IPS-18c (cell line): ENCODE results near the gene EMC8.

Source experiments
- H3K4me3 ChIP-seq: 2 replicates; pipeline ENCODE4 v1.7.0; 2013; ENCODE audit warnings: low read depth, mild to moderate bottlenecking, low read length, moderate library complexity; ENCODE audit not compliant: insufficient read depth
- H3K9me3 ChIP-seq: one replicate; pipeline ENCODE4 v1.6.1; 2013; ENCODE audit warnings: mild to moderate bottlenecking, low read length, moderate library complexity; ENCODE audit not compliant: control insufficient read depth, insufficient read depth

The EMC8 gene

DNA sequence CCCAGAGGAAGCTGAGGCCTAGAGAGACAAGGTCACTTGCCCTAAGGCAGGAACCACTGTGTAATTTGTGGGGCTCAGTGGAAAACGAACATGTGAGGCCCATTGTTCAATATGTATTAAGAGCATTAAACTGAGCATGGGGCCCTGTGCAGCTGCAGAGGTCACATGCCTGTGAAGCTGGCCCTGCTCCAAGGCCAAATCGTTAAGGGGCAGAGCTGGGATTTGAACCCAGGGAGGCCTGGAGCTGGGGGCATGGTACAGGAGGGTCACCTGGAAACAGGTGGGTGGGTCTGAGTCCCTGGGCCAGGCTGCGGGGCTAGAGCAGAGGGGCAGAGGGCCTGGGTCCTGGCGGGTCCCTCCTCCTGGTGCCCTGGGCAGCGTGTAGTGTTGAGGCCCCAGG lies 68.2 kb downstream of the EMC8 start:
- no peak overlapping the region for H3K4me3 ChIP-seq
- no peaks in the 10 kb centered on the region for H3K9me3 ChIP-seq

DNA sequence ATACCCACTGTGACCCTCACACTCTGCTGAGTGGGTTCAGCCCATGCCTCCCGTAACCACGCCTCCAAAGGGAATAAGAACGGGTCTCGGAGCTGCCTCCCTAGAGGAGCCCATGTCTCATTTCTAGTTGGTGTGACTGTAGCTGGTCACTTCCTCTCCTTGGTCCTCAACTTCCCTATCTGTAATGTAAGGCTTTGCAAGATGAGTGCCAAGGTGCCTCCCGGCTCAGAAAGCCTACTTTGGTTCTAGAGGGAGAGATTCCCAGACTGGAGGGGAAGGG lies 69.2 kb downstream of the EMC8 start:
- H3K4me3 ChIP-seq = no peak overlapping the region

GRCh38 chr16:85729452-85730185 lies 69.7 kb downstream of the EMC8 start:
- Histone ChIP-seq H3K4me3 (no peak overlapping the region), H3K9me3 (no peaks in the 10 kb centered on the region)

More for the DNA sequence above, 69.2 kb downstream of the EMC8 start:
- no peaks in the 10 kb centered on the region for H3K9me3 ChIP-seq

- no peak overlapping the region for H3K4me3 ChIP-seq
- no peaks in the 10 kb centered on the region for H3K9me3 ChIP-seq
These were observed 70.5 kb downstream of the EMC8 start for GRCh38 chr16:85728879-85729278.
